HepG2 (cell line): ENCODE results near the gene DEPDC5. TPM values are rescaled to one million over a fixed set of nuclear protein-coding genes. Genes with fewer than 3 reads are reported as not detected.

Experiments used
- ATAD3A ChIP-seq: sonication (generic); formaldehyde crosslinking; IDR thresholded peaks from 2 replicates; pipeline ENCODE4 v1.4.0; 2020; ENCODE audit warnings: missing genetic modification reagents
- CENPBD1 ChIP-seq: sonication (generic); formaldehyde crosslinking; IDR thresholded peaks from 2 replicates; pipeline ENCODE4 v1.8.0; 2022; ENCODE audit warnings: missing genetic modification reagents, low read depth, mild to moderate bottlenecking, borderline replicate concordance
- FOXO1 ChIP-seq: sonication (generic); formaldehyde crosslinking; IDR thresholded peaks from 2 replicates; pipeline ENCODE4 v1.4.0; 2020; ENCODE audit warnings: missing genetic modification reagents
- HDAC2 ChIP-seq: sonication (generic); formaldehyde crosslinking; IDR thresholded peaks from 2 replicates; pipeline ENCODE4 v1.4.0; 2020; ENCODE audit warnings: missing genetic modification reagents
- HNF1B ChIP-seq: sonication (generic); formaldehyde crosslinking; IDR thresholded peaks from 2 replicates; pipeline ENCODE4 v1.5.1; 2020; ENCODE audit warnings: mild to moderate bottlenecking, moderate library complexity, missing genetic modification reagents
- IKZF4 ChIP-seq: sonication (generic); formaldehyde crosslinking; IDR thresholded peaks from 2 replicates; pipeline ENCODE4 v1.5.1; 2020; ENCODE audit warnings: borderline replicate concordance, mild to moderate bottlenecking, low read depth, missing genetic modification reagents; ENCODE audit errors: not compliant biosample characterization
- LRRFIP1 ChIP-seq: sonication (generic); formaldehyde crosslinking; conservative IDR thresholded peaks from 2 replicates; pipeline ENCODE4 v1.4.0; 2020; ENCODE audit warnings: missing genetic modification reagents
- MLLT10 ChIP-seq: sonication (generic); formaldehyde crosslinking; IDR thresholded peaks from 2 replicates; pipeline ENCODE4 v1.4.0; 2020; ENCODE audit warnings: missing genetic modification reagents
- MXD4 ChIP-seq: IDR thresholded peaks from 2 replicates; pipeline ENCODE4 v1.6.1; 2016; ENCODE audit warnings: mild to moderate bottlenecking, missing biosample characterization, missing genetic modification reagents
- NCOA1 ChIP-seq: sonication (generic); formaldehyde crosslinking; IDR thresholded peaks from 2 replicates; pipeline ENCODE4 v1.9.0; 2021; ENCODE audit warnings: missing genetic modification reagents
- NCOA2 ChIP-seq: sonication (generic); formaldehyde crosslinking; IDR thresholded peaks from 2 replicates; pipeline ENCODE4 v1.8.0; 2022; ENCODE audit warnings: inconsistent platforms
- NCOR1 ChIP-seq: fragments of 200-600 bp; sonication (generic); IDR thresholded peaks from 2 replicates; pipeline ENCODE4 v1.7.0; 2017; ENCODE audit warnings: antibody characterized with exemption, low read length, borderline replicate concordance
- PAX8 ChIP-seq: sonication (generic); formaldehyde crosslinking; IDR thresholded peaks from 2 replicates; pipeline ENCODE4 v1.8.0; 2022; ENCODE audit warnings: mild to moderate bottlenecking, missing genetic modification reagents, borderline replicate concordance
- PITX1 ChIP-seq: sonication (generic); formaldehyde crosslinking; IDR thresholded peaks from 2 replicates; pipeline ENCODE4 v1.5.1; 2020; ENCODE audit warnings: mild to moderate bottlenecking, missing genetic modification reagents
- RXRA ChIP-seq: sonication (generic); formaldehyde crosslinking; IDR thresholded peaks from 2 replicates; pipeline ENCODE4 v1.5.1; 2020; ENCODE audit warnings: missing genetic modification reagents
- SMAD1 ChIP-seq: sonication (generic); formaldehyde crosslinking; IDR thresholded peaks from 2 replicates; pipeline ENCODE4 v1.4.0; 2020; ENCODE audit warnings: missing genetic modification reagents, low read depth, mild to moderate bottlenecking, borderline replicate concordance
- TERF1 ChIP-seq: sonication (generic); formaldehyde crosslinking; IDR thresholded peaks from 2 replicates; pipeline ENCODE4 v1.8.0; 2022; ENCODE audit warnings: mild to moderate bottlenecking, missing genetic modification reagents, moderate library complexity
- ZBTB37 ChIP-seq: sonication (generic); formaldehyde crosslinking; IDR thresholded peaks from 2 replicates; pipeline ENCODE4 v1.4.0; 2020; ENCODE audit warnings: mild to moderate bottlenecking, missing genetic modification reagents
- ZNF33B ChIP-seq: sonication (generic); formaldehyde crosslinking; IDR thresholded peaks from 2 replicates; pipeline ENCODE4 v1.5.1; 2020; ENCODE audit warnings: mild to moderate bottlenecking, missing genetic modification reagents
- ZNF441 ChIP-seq: sonication (generic); formaldehyde crosslinking; IDR thresholded peaks from 2 replicates; pipeline ENCODE4 v1.7.0; 2021; ENCODE audit warnings: missing genetic modification reagents, borderline replicate concordance
- ZNF776 ChIP-seq: sonication (generic); formaldehyde crosslinking; IDR thresholded peaks from 2 replicates; pipeline ENCODE4 v1.4.0; 2020; ENCODE audit warnings: mild to moderate bottlenecking, missing genetic modification reagents
- polyA plus RNA-seq, 8 experiments: library from polyadenylated mRNA; depleted of rRNA in 3 of 8; stranded (reverse) in 7 of 8; unstranded in 1 of 8; fragments of >200 nt; fragmentation: Illumina TruSeq in 4 of 8; extraction: Trizol in 4 of 8; gene quantifications; 2 replicates each; pipeline versions ENCODE4 v1.2.1 to v1.2.3, GENCODE V29; 2011 to 2016; ENCODE audit warnings: low read depth in 4 of 8, missing spikeins in 1 of 8, mixed read lengths in 1 of 8; ENCODE audit not compliant: insufficient read depth in 1 of 8
- total RNA-seq, 5 experiments: library from RNA; depleted of rRNA; stranded (reverse); fragments of >200 nt; fragmentation: Illumina TruSeq; extraction: Trizol; gene quantifications; 2 replicates each; pipeline ENCODE4 v1.2.3, GENCODE V29; 2016; ENCODE audit warnings: low read depth in 1 of 5

DEPDC5 gene
- total and polyA plus RNA-seq, 2 of the 13 experiments (the other 11 are each of a cell fraction or from before 2014, with no cell fraction given) = 9.8 to 12.4 TPM

GRCh38 chr22:31753634-31754501 lies at the start of gene DEPDC5 (continued):
- TF ChIP-seq LRRFIP1 (no peak), CENPBD1 (no peak), MLLT10 (CRISPR knock-in tag) (no peak), IKZF4 (CRISPR knock-in tag) (peak; percentile 40), NCOA1 (CRISPR knock-in tag) (no peak), HNF1B (CRISPR knock-in tag) (peak; percentile 20; the same call in 1 of the 2 replicates), TERF1 (no peak), ATAD3A (no peak), ZNF33B (CRISPR knock-in tag) (0 out of 2 replicates have a peak, but pooled peaks have one; percentile 45), NCOA2 (CRISPR knock-in tag) (peak; percentile 32; the same call in 1 of the 2 replicates), RXRA (CRISPR knock-in tag) (peak; percentile 30; the same call in 1 of the 2 replicates), ZNF441 (peak; percentile 67; the same call in 1 of the 2 replicates), PITX1 (CRISPR knock-in tag) (peak; percentile 34; the same call in 1 of the 2 replicates), FOXO1 (CRISPR knock-in tag) (no peak; the same call in 1 of the 2 replicates), MXD4 (CRISPR knock-in tag) (peak; percentile 57; the same call in 1 of the 2 replicates), ZNF776 (CRISPR knock-in tag) (no peak; the same call in 1 of the 2 replicates), PAX8 (CRISPR knock-in tag) (0 out of 2 replicates have a peak, but pooled peaks have one; percentile 27), NCOR1 (0 out of 2 replicates have a peak, but pooled peaks have one; percentile 25), ZBTB37 (CRISPR knock-in tag) (no peak), SMAD1 (no peak), HDAC2 (CRISPR knock-in tag) (no peak; the same call in none of the 2 replicates)
